ENCODE measurements around the gene MIA3. TPM values are rescaled to one million over a fixed set of nuclear protein-coding genes. Genes with fewer than 3 reads are reported as not detected.

Gene MIA3
- total RNA-seq, 1 donor from 2014 or later: 22.8 TPM

DNA sequence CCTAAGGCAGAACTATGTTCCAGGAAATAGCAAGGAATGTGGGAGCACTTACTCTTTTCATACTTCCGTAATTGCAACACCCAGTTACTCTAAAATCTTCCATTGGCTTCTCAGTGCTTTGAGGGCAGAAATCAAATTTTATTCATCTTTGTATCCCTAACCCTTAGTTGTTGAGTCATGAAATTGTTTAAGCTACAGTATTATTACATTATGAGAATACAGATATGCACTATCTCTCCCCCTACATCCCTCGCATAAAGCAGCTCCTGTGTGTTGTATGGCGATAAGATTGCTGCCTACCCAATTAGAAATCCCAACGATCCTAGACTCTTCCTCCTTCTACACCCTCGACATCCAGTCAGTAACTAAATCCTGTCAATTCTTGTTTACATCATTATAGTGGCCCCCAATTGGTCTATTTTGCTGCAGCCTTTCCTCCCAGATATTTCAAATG lies 91.8 kb downstream of the MIA3 start:
- no peak for DNase-seq (ENCODE audit: low spot score in 2 of 2)
- TF ChIP-seq, protein P1, sequence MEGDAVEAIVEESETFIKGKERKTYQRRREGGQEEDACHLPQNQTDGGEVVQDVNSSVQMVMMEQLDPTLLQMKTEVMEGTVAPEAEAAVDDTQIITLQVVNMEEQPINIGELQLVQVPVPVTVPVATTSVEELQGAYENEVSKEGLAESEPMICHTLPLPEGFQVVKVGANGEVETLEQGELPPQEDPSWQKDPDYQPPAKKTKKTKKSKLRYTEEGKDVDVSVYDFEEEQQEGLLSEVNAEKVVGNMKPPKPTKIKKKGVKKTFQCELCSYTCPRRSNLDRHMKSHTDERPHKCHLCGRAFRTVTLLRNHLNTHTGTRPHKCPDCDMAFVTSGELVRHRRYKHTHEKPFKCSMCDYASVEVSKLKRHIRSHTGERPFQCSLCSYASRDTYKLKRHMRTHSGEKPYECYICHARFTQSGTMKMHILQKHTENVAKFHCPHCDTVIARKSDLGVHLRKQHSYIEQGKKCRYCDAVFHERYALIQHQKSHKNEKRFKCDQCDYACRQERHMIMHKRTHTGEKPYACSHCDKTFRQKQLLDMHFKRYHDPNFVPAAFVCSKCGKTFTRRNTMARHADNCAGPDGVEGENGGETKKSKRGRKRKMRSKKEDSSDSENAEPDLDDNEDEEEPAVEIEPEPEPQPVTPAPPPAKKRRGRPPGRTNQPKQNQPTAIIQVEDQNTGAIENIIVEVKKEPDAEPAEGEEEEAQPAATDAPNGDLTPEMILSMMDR (IDR thresholded peaks at IDR 0.05): no peak
- H3K9me3 ChIP-seq: no peaks in the 10 kb centered on the region
- H3K36me3 ChIP-seq: no peaks in the 10 kb centered on the region
- no peaks in the 10 kb centered on the region for H3K27me3 ChIP-seq
- intact Hi-C loops (cut with DNase I): no loop called here
- H3K4me3 ChIP-seq: no peak overlapping the region
- H3K4me1 ChIP-seq: peaks cover 0 to 14% of the 10 kb centered on the region in 2 donors
- H3K27ac ChIP-seq: no peak overlapping the region

DNA sequence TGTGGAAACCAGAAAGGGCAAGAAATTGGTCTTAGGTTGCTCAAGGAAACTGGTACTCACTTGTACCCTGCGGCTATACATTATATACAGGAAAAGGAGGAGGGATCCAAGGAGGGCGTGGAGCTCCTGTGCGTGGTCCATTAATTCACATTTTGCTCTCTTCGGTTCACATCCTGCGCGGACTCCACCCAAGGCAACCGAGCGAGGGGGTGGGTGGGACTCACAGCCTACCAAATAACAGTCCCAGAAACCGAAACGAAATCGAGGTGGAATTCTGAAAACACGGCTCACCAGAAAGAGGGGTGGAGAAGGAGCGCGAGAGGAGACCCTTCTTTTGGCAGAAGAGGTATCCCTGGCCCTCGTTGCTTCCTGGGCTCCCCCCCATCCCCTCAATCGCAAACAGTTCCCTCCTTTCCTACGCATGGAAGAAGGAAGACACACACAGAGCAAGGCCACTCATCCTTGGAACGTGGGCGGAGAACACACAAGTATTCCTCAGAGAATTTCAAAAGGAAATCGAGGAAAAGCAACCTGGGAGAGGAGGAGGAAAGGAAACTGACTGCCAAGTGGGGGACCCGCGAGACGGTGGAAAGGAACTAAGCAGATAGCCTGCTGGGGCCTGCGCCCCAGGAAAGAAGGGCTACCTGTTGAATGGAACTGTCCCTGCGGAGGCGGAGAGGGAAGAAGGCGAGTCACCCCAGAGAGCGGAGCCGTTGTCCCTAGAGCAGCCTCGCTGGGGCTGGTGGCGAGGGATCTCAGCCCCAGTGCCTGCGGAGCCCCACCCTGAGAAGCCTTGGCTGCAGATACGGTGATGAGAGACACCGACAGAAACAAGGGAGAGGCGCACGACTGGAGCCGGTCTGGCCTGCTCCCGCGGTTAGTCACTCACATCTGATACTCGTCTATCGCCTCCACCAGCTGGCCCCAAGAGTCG lies 93.7 kb downstream of the MIA3 start:
- TF ChIP-seq, protein P1 (IDR thresholded peaks at IDR 0.05): no peak
- H3K27ac ChIP-seq: peak overlapping the region; percentile 96 to 99
- intact Hi-C loops (cut with DNase I): loop anchor here (1.0 to 2.0 kb wide), 5 partner anchors 43 to 969 kb away; partner anchors contain the start of genes DISP1 and DUSP10
- peaks cover 6 to 15% of the 10 kb centered on the region in 2 donors for H3K36me3 ChIP-seq
- H3K9me3 ChIP-seq: no peaks in the 10 kb centered on the region
- no peaks in the 10 kb centered on the region for H3K27me3 ChIP-seq
- H3K4me3 ChIP-seq: peak overlapping the region; percentile 80 to 89
- DNase-seq (ENCODE audit: low spot score in 2 of 2): peak in 1 of 2 donors; percentile 79
- peaks cover 0 to 15% of the 10 kb centered on the region in 2 donors for H3K4me1 ChIP-seq

DNA sequence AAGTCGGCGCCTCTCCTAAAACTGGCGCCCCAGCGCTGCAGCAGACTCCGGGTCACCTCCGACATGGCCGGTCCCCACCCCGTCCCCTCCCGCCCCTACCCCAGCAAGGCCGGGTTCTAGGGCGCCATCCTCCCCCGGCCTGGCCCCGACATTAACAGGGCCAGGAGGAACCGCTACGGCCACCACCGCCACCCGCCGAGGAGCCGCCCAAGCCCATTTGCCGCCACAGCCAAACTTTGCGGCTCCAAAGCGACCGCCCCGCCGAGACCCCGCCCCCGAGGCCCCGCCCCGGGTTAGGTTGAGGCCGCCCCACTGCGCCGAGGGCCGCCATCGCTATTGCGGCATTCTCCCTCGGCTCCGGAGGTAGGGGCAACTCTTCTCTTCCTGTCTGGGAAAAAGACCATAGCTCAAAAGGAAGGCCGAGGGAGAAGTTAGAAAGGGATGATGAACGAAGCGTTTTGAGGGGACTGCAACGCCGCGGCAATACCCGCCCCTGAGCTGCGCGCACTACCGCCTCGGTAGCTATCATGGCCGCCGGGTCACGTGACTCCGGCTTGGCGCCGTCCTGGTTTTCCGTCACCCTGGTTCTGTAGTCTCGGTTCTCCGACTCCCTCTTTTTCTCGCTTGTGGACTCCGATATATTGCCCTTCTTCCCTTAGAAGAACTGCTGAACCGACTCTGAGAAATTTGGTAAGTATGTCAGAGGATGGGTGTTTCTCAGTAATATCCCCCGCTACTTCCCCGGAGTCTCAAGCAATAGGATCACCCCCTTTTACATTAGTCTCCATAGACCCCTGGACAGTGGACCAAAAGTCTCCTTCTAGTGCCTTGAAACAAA lies 94.6 kb downstream of the MIA3 start, which contains the start of the genes AIDA and BROX:
Gene AIDA, minus strand, starts transcription at position 239 of the 838 bp plus-strand sequence. Its CDS starts 174 bp downstream, at position 65.
Gene BROX, plus strand, starts transcription at position 312 of the 838 bp plus-strand sequence. CDS start 3,136 bp downstream, outside the sequence.
- intact Hi-C loops (cut with DNase I): loop anchor here (1.0 to 2.0 kb wide), 6 partner anchors 42 to 970 kb away; partner anchors contain the start of genes DISP1 and DUSP10
- Histone ChIP-seq H3K4me3 (peak within 1 kb of the TSS; percentile 80 to 89), H3K4me1 (peaks cover 0 to 15% of the 10 kb centered on the region in 2 donors)

DNA sequence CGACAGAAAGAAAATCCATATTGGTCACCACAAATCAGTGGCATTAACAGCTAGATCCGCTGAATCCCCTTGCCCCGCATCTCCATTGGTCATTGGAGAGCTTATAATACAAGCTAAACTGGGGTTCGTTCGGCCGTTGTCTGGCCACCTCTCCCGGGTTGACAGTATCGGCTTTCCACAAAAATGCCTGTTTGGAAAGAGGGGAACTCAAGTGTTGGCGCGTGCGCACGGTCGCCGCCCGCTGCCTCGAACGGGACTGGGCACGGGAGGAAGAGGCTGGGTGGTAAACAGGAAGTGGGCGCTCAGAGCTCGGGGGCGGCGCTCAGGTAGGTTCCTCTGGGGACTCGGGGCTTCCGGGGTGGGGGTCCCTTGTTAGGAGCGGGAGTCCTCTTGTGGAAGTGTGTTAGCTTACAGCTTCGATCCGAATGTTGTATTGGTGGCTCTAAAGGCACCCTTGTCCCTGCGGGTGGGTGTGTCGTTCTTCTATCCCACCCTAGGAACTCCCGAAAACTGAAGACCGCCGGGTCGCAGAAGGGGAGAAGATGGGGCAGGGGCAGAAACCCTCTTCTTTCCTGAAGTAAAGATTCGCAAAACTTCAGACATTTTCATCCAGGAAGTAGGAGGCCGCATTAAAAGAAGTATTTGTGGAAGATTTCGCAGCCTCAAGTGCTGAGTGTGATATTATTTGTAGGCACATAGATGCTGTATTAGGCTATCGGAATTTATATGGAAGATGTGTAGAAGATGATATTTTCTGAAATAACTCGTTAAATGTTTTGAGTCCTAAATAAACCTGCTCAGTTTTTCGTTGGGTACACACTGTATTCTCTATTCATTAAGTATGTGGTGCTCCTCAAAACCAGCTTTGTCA lies 95.4 kb downstream of the MIA3 start:
- H3K36me3 ChIP-seq: peaks cover 14 to 20% of the 10 kb centered on the region in 2 donors
- no peaks in the 10 kb centered on the region for H3K9me3 ChIP-seq
- TF ChIP-seq, protein P1 (IDR thresholded peaks at IDR 0.05): no peak
- peaks cover 0 to 15% of the 10 kb centered on the region in 2 donors for H3K4me1 ChIP-seq
- H3K27ac ChIP-seq: peak overlapping the region; percentile 96 to 99
- intact Hi-C loops (cut with DNase I): loop anchor here (1.0 to 2.0 kb wide), 3 partner anchors 41 to 971 kb away; partner anchors contain the start of gene DUSP10
- H3K4me3 ChIP-seq: peak overlapping the region; percentile 80 to 89
- H3K27me3 ChIP-seq: no peaks in the 10 kb centered on the region
- peak; percentile 87 to 96 for DNase-seq (ENCODE audit: low spot score in 2 of 2)

More for the DNA sequence above, 94.6 kb downstream of the MIA3 start, which contains the start of the genes AIDA and BROX:
- peak; percentile 70 to 95 for DNase-seq (ENCODE audit: low spot score in 2 of 2)
- Histone ChIP-seq H3K27me3 (no peaks in the 10 kb centered on the region), H3K27ac (peak within 1 kb of the TSS; percentile 96 to 99), H3K9me3 (no peaks in the 10 kb centered on the region), H3K36me3 (peaks cover 9 to 20% of the 10 kb centered on the region in 2 donors)
- TF ChIP-seq, protein P1 (IDR thresholded peaks at IDR 0.05): no peak

Data from ascending aorta (tissue), 2 donors.